Prostate gland (tissue), 2 donors: ENCODE measurements around the gene SRI. TPM values are rescaled to one million over a fixed set of nuclear protein-coding genes. Genes with fewer than 3 reads are reported as not detected.

ENCODE experiments used
- DNase-seq: peaks from one replicate; pipeline ENCODE4 v3.0.0-alpha.2; 2019; ENCODE audit warnings: low spot score
- H3K27ac ChIP-seq, 2 donors: fragments of 200-600 bp; sonication (generic); 2 replicates each; pipeline ENCODE4 v1.5.1; 2017 to 2019
- H3K27me3 ChIP-seq: fragments of 200-600 bp; sonication (generic); replicated peaks from 2 replicates; pipeline ENCODE4 v1.5.1; 2019; ENCODE audit not compliant: insufficient read depth
- H3K36me3 ChIP-seq, 2 donors: fragments of 200-600 bp; sonication (generic); 1 replicate in 1 of 2; 2 replicates in 1 of 2; pipeline versions ENCODE4 v1.5.1 to v1.8.1; 2017 to 2019
- H3K4me1 ChIP-seq: fragments of 200-600 bp; sonication (generic); replicated peaks from 2 replicates; pipeline ENCODE4 v1.5.1; 2019
- H3K4me3 ChIP-seq, 2 donors: fragments of 200-600 bp; sonication (generic); 2 replicates each; pipeline ENCODE4 v1.5.1; 2017 to 2019
- H3K9me3 ChIP-seq: fragments of 200-600 bp; sonication (generic); 2 replicates; pipeline ENCODE4 v1.5.1; 2017
- CTCF ChIP-seq, 4 experiments: fragments of 200-600 bp in 2 of 4; fragments of 450-650 bp in 2 of 4; sonication (generic) in 2 of 4; IDR thresholded peaks; 1 replicate in 3 of 4; 2 replicates in 1 of 4; pipeline ENCODE4 v1.5.1; 2016 to 2019; ENCODE audit warnings: antibody characterized with exemption in 4 of 4, mild to moderate bottlenecking in 2 of 4, moderate library complexity in 2 of 4
- POLR2A ChIP-seq: fragments of 450-650 bp; IDR thresholded peaks from one replicate; pipeline ENCODE4 v1.6.1; 2016; ENCODE audit warnings: antibody characterized with exemption, mild to moderate bottlenecking
- POLR2AphosphoS5 ChIP-seq: sonication (generic); formaldehyde crosslinking; IDR thresholded peaks from one replicate; pipeline ENCODE4 v1.6.1; 2017; ENCODE audit warnings: antibody characterized with exemption
- WGBS: methylation state at CpG from one replicate; pipeline ENCODE4 v1.1.5; 2018; 5-methylcytosine and 5-hydroxymethylcytosine counted together
- intact Hi-C: fragments of 100-400 bp; cut with DNase I; formaldehyde crosslinking; loops from one replicate; pipeline ENCODE4 v1.14.2; 2022
- total RNA-seq, 2 donors: library from RNA; depleted of rRNA; stranded (reverse); fragments of >200 nt; gene quantifications; one replicate each; pipeline ENCODE4 v1.1.0, GENCODE V29; 2016

Gene SRI
- total RNA-seq, 2 donors from 2014 or later = 61.9 to 78.8 TPM

- Histone ChIP-seq H3K4me1 (no peaks in the 10 kb centered on the region), H3K4me3 (no peak overlapping the region), H3K27me3 (no peaks in the 10 kb centered on the region), H3K36me3 (no peaks in the 10 kb centered on the region), H3K9me3 (no peaks in the 10 kb centered on the region), H3K27ac (no peak overlapping the region)
- no peak for DNase-seq
- intact Hi-C loops = no loop called here
- TF ChIP-seq CTCF (IDR thresholded peaks at IDR 0.05) (no peak), POLR2A (no peak), POLR2AphosphoS5 (no peak)
Measured at GRCh38 chr7:88256906-88257305, 37.1 kb upstream of the SRI start.

GRCh38 chr7:88254721-88255424 lies 35.0 kb upstream of the SRI start:
- DNase-seq = no peak
- no peaks in the 10 kb centered on the region for H3K4me1 ChIP-seq
- H3K4me3 ChIP-seq = no peak overlapping the region
- no peaks in the 10 kb centered on the region for H3K27me3 ChIP-seq
- 86% methylated on average over 2 of the region's 2 CpGs for WGBS
- H3K27ac ChIP-seq = no peak overlapping the region
- no peaks in the 10 kb centered on the region for H3K9me3 ChIP-seq
- H3K36me3 ChIP-seq = no peaks in the 10 kb centered on the region
- TF ChIP-seq POLR2AphosphoS5 (no peak), POLR2A (no peak), CTCF (IDR thresholded peaks at IDR 0.05) (no peak)
- intact Hi-C loops = no loop called here

- Histone ChIP-seq H3K27me3 (no peaks in the 10 kb centered on the region), H3K27ac (no peak overlapping the region), H3K36me3 (no peaks in the 10 kb centered on the region), H3K4me3 (no peak overlapping the region), H3K4me1 (no peaks in the 10 kb centered on the region), H3K9me3 (no peaks in the 10 kb centered on the region)
- intact Hi-C loops = no loop called here
- TF ChIP-seq POLR2A (no peak), POLR2AphosphoS5 (no peak), CTCF (IDR thresholded peaks at IDR 0.05) (no peak)
- no peak for DNase-seq
Measured at GRCh38 chr7:88253640-88254039, 33.8 kb upstream of the SRI start.

- Histone ChIP-seq H3K27me3 (no peaks in the 10 kb centered on the region), H3K4me3 (no peak overlapping the region), H3K4me1 (no peaks in the 10 kb centered on the region), H3K36me3 (no peaks in the 10 kb centered on the region), H3K9me3 (no peaks in the 10 kb centered on the region), H3K27ac (no peak overlapping the region)
- no peak for DNase-seq
- TF ChIP-seq POLR2AphosphoS5 (no peak), CTCF (IDR thresholded peaks at IDR 0.05) (no peak), POLR2A (no peak)
- intact Hi-C loops = no loop called here
- 100% methylated on average over 1 of the region's 1 CpG for WGBS
Measured at GRCh38 chr7:88244258-88244657, 24.4 kb upstream of the SRI start.

- H3K27ac ChIP-seq = no peak overlapping the region
Measured at GRCh38 chr7:88243345-88243909, 23.6 kb upstream of the SRI start.

More at GRCh38 chr7:88243345-88243909, 23.6 kb upstream of the SRI start:
- WGBS = 34% methylated on average over 2 of the region's 2 CpGs
- Histone ChIP-seq H3K4me3 (no peak overlapping the region), H3K27me3 (no peaks in the 10 kb centered on the region), H3K36me3 (no peaks in the 10 kb centered on the region), H3K4me1 (no peaks in the 10 kb centered on the region), H3K9me3 (no peaks in the 10 kb centered on the region)
- intact Hi-C loops = no loop called here
- peak; percentile 30 for DNase-seq
- peak; percentile 43 for TF ChIP-seq POLR2AphosphoS5
- no peak for TF ChIP-seq POLR2A
- peak in 3 of 4 experiments; percentile 67 to 89 (median 87) for TF ChIP-seq CTCF (IDR thresholded peaks at IDR 0.05)
